Occipital lobe (tissue), 3 donors: ENCODE data around the gene KLK1. TPM values are rescaled to one million over a fixed set of nuclear protein-coding genes. Genes with fewer than 3 reads are reported as not detected.
"Not testable (repeated sequence)": the region's sequence is repeated elsewhere in the genome, so short reads cannot be mapped to it uniquely, and the experiment has no call there.

Experiments used
- DNase-seq: peaks from one replicate; lab custom pipeline; 2025; lab: John Stamatoyannopoulos, UW
- small RNA-seq: library from RNA; depleted of rRNA; stranded (forward); fragments of <200 nt; gene quantifications from one replicate; pipeline ENCODE3, GENCODE V24; 2014
- total RNA-seq: library from RNA; depleted of rRNA; stranded (reverse); fragments of >200 nt; gene quantifications from one replicate; pipeline ENCODE4 v1.2.3, GENCODE V29; 2014

Gene KLK1
- total RNA-seq, 1 donor from 2014 or later: not detected

DNA sequence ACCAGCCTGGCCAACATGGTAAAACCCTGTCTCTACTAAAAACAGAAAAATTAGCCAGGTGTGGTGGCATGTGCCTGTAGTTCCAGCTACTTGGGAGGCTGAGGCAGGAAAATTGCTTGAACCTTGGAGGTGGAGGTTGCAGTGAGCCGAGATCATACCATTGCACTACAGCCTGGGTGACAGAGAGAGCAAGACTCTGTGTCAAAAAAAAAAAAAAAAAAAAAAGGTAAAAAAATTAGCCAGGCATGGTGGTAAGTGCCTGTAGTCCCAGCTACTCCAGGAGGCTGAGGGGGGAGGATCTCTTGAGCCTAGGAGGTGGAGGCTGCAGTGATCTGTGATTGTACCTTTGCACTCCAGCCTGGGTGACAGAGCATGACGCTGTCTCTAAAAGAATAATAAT, 53.4 kb downstream of the KLK1 start, which contains the start of gene GPR32:
Gene GPR32 (plus strand): TSS at position 301 of the 400 bp plus-strand sequence. CDS start 137 bp downstream, outside the sequence.
- not testable (repeated sequence) for DNase-seq

Small RNA genes lying within 50 kb of the gene (small RNA-seq; reads per million reads assigned to genes)
- gene SNORD88A: 92.6 reads per million, percentile 96 among the genes with 10 or more reads in this experiment
- not detected for gene SNORD88B
- gene SNORD88C: not detected

Other genes with a start within 250 kb of the KLK1 start
- 17.0 TPM for gene SYT3, start 183.9 kb downstream of the KLK1 start, total RNA-seq
- gene C19orf81, start 174.3 kb downstream of the KLK1 start, total RNA-seq: 2.3 TPM
- gene SHANK1, start 104.0 kb downstream of the KLK1 start, total RNA-seq: 15.9 TPM
- gene CLEC11A, start 100.4 kb downstream of the KLK1 start, total RNA-seq: 2.5 TPM
- gene GPR32, start 53.3 kb downstream of the KLK1 start, total RNA-seq: not detected
- gene ACP4, start 33.4 kb downstream of the KLK1 start, total RNA-seq: not detected
- not detected for gene KLK15, start 9.8 kb upstream of the KLK1 start, total RNA-seq
- gene KLK3, start 31.1 kb upstream of the KLK1 start, total RNA-seq: not detected
- gene KLK2, start 49.7 kb upstream of the KLK1 start, total RNA-seq: not detected
- gene KLK4, start 87.6 kb upstream of the KLK1 start, total RNA-seq: not detected
- gene KLK5, start 129.3 kb upstream of the KLK1 start, total RNA-seq: not detected
- not detected for gene KLK6, start 145.8 kb upstream of the KLK1 start, total RNA-seq
- not detected for gene KLK7, start 160.1 kb upstream of the KLK1 start, total RNA-seq
- not detected for gene KLK8, start 177.8 kb upstream of the KLK1 start, total RNA-seq
- gene KLK10, start 195.9 kb upstream of the KLK1 start, total RNA-seq: not detected
- not detected for gene KLK11, start 202.8 kb upstream of the KLK1 start, total RNA-seq
- not detected for gene KLK12, start 211.2 kb upstream of the KLK1 start, total RNA-seq
- not detected for gene KLK13, start 241.3 kb upstream of the KLK1 start, total RNA-seq